GM23248 (cell line): Measurements from ENCODE around the gene HEPN1. TPM values are rescaled to one million over a fixed set of nuclear protein-coding genes. Genes with fewer than 3 reads are reported as not detected.

Experiments used
- DNase-seq: peaks from one replicate; pipeline ENCODE4 v3.0.0-alpha.2; 2015
- H2AFZ ChIP-seq: fragments of 200-600 bp; sonication (generic); 2 replicates; pipeline ENCODE4 v1.6.1; 2016; ENCODE audit warnings: antibody characterized with exemption
- H3F3A ChIP-seq: fragments of 200-600 bp; sonication (generic); 2 replicates; pipeline ENCODE4 v1.6.1; 2016; ENCODE audit warnings: mild to moderate bottlenecking, antibody characterized with exemption, mixed run types; ENCODE audit not compliant: insufficient read depth
- H3K27ac ChIP-seq: fragments of 200-600 bp; sonication (generic); 2 replicates; pipeline ENCODE4 v1.5.1; 2016; ENCODE audit warnings: mild to moderate bottlenecking
- H3K27me3 ChIP-seq: fragments of 200-600 bp; sonication (generic); replicated peaks from 2 replicates; pipeline ENCODE4 v1.6.1; 2016; ENCODE audit warnings: mild to moderate bottlenecking; ENCODE audit not compliant: insufficient read depth
- H3K36me3 ChIP-seq: fragments of 200-600 bp; sonication (generic); 2 replicates; pipeline ENCODE4 v1.6.1; 2016; ENCODE audit warnings: low read depth, mild to moderate bottlenecking
- H3K4me1 ChIP-seq: fragments of 200-600 bp; sonication (generic); 2 replicates; pipeline ENCODE4 v1.6.1; 2016; ENCODE audit warnings: mild to moderate bottlenecking; ENCODE audit not compliant: insufficient read depth
- H3K4me2 ChIP-seq: fragments of 200-600 bp; sonication (generic); one replicate; pipeline ENCODE4 v1.6.1; 2016; ENCODE audit warnings: mild to moderate bottlenecking; ENCODE audit not compliant: unreplicated experiment
- H3K4me3 ChIP-seq: fragments of 200-600 bp; sonication (generic); 2 replicates; pipeline ENCODE4 v1.5.1; 2016; ENCODE audit warnings: mild to moderate bottlenecking
- H3K79me2 ChIP-seq: fragments of 200-600 bp; sonication (generic); 2 replicates; pipeline ENCODE4 v1.6.1; 2016; ENCODE audit warnings: mild to moderate bottlenecking; ENCODE audit not compliant: insufficient read depth
- H3K9ac ChIP-seq: fragments of 200-600 bp; sonication (generic); 2 replicates; pipeline ENCODE4 v1.6.1; 2016; ENCODE audit warnings: mild to moderate bottlenecking
- H3K9me2 ChIP-seq: fragments of 200-600 bp; sonication (generic); 2 replicates; pipeline ENCODE4 v1.6.1; 2016; ENCODE audit warnings: mixed run types, mild to moderate bottlenecking, moderate library complexity; ENCODE audit not compliant: insufficient read depth
- H3K9me3 ChIP-seq: fragments of 200-600 bp; sonication (generic); one replicate; pipeline ENCODE4 v1.6.1; 2017; ENCODE audit warnings: low read depth
- H4K20me1 ChIP-seq: fragments of 200-600 bp; sonication (generic); 2 replicates; pipeline ENCODE4 v1.6.0; 2016; ENCODE audit not compliant: insufficient read depth
- EZH2 ChIP-seq: fragments of 200-600 bp; sonication (generic); IDR thresholded peaks from 2 replicates; pipeline ENCODE4 v1.6.1; 2018; ENCODE audit warnings: antibody characterized with exemption, mild to moderate bottlenecking; ENCODE audit not compliant: insufficient read depth, poor library complexity, severe bottlenecking
- EZH2phosphoT487 ChIP-seq: fragments of 200-600 bp; sonication (generic); IDR thresholded peaks from 2 replicates; pipeline ENCODE4 v1.6.1; 2018; ENCODE audit warnings: antibody characterized with exemption, moderate library complexity, mild to moderate bottlenecking, low read depth; ENCODE audit not compliant: insufficient read depth
- WGBS, 2 experiments: methylation state at CpG; one replicate each; pipeline ENCODE4 v1.1.6; 2015 to 2017; ENCODE audit warnings: low lambda C conversion rate in 2 of 2, low coverage in 1 of 2; ENCODE audit errors: missing lambda C conversion rate in 2 of 2; 5-methylcytosine and 5-hydroxymethylcytosine counted together
- in situ Hi-C: fragments of 300-500 bp; cut with MboI; formaldehyde crosslinking; loops from 2 replicates; pipeline ENCODE4 v1.15.0; 2020
- polyA plus RNA-seq: library from polyadenylated mRNA; unstranded; fragments of >200 nt; fragmentation: Nextera tagmentation; extraction: Ambion mirVana; gene quantifications from 2 replicates; pipeline ENCODE4 v1.2.1, GENCODE V29; 2016
- total RNA-seq: library from RNA; depleted of rRNA; stranded (reverse); fragments of >200 nt; shearing (Covaris generic); gene quantifications from 2 replicates; pipeline ENCODE4 v1.2.3, GENCODE V29; 2014

Gene HEPN1
- total and polyA plus RNA-seq, 2 experiments from 2014 or later = not detected

DNA sequence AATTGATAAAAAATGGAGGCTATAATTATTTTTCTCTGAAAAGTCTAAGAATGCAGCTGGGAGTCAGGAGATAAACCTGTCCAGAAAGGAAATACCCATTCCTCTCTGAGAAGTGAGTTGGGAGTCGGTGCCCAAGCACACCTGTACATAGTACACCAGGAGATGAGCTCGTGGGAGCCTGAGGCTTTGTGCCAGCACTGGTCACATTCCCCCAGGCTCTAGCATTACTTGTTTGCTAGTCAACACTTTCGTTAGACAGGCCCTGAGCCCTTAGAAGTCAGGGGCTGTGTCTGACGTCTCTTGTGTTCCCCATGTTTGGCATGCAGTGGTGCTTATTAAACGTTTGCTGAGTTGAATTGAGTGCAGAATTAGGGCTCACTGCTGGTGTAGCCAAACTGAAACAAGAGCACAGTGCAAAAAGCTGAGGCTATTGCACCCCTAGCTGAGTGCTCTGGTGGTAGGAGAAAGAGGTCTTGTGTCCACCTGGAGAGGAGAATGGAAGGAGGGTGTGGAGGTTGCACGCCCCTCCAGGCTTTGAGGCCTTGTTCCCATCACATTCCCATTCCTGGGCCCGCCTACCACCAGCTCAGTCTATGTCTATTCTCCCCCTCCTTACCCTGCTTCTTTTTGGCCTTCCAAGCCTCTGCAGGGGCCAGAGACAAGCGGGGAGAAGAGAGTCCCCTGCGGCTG, 28.2 kb upstream of the HEPN1 start:
- no peak overlapping the region for H3K9ac ChIP-seq
- H3K9me3 ChIP-seq = no peaks in the 10 kb centered on the region
- WGBS, 2 experiments = 64 to 73% methylated on average over 9 of the region's 9 CpGs
- no peaks in the 10 kb centered on the region for H4K20me1 ChIP-seq
- H3K9me2 ChIP-seq = no peaks in the 10 kb centered on the region
- no peaks in the 10 kb centered on the region; the same call in 1 of the 2 replicates for H3K4me1 ChIP-seq
- H3F3A ChIP-seq = no peaks in the 10 kb centered on the region
- in situ Hi-C loops = no loop called here
- H3K36me3 ChIP-seq = no peaks in the 10 kb centered on the region
- TF ChIP-seq EZH2 (no peak), EZH2phosphoT487 (no peak)
- no peak overlapping the region for H2AFZ ChIP-seq
- H3K4me2 ChIP-seq = no peak overlapping the region
- no peak for DNase-seq
- no peak overlapping the region for H3K4me3 ChIP-seq
- no peaks in the 10 kb centered on the region for H3K27me3 ChIP-seq
- no peaks in the 10 kb centered on the region for H3K79me2 ChIP-seq
- H3K27ac ChIP-seq = no peak overlapping the region

DNA sequence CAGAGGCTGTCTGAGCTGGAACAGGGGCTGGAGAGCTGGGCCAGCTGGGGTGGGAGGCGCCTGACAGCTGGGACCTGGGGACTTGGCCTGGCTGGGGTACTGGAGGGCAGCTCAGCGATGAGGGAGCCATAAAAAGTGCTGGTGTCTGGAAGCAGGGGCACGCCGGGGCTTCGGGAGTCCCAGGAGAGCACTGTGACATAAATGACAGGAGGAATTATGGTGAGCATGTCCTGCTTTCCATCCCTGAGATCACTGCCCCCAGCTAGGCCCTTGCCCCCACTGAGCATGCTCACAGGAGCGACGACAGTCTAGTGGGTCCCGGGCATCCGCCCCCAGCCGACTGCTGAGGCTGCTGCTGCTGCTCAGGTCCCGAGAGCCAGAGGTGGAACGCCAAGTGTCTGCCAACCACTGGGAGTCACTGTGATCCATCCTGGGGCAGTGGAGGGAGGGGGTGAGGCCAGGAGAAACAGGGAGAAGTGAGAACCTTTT, 27.6 kb upstream of the HEPN1 start:
- Histone ChIP-seq H2AFZ (no peak overlapping the region), H3K9me2 (no peaks in the 10 kb centered on the region)

DNA sequence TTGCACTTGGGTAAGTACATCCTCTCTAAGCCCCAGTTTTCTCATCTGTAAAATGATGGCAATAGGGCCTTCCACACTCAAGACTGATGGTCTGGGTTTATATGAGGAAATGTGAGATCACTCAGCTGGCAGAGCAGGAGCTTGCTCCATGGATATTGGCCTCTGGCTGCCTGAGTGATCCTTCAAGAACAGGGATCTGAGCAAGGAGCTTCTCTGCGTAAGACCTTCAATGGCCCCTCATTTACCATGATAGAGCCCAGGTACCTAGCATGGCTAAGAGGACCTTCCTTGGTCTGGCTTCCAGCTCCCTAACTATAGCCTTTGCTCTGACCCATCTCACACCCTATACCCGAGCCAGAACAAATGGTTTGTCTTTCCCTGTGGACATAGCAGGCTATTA, 26.9 kb upstream of the HEPN1 start:
- no peak overlapping the region for H2AFZ ChIP-seq
- TF ChIP-seq EZH2 (no peak), EZH2phosphoT487 (no peak)
- H3K4me2 ChIP-seq = no peak overlapping the region
- WGBS, 2 experiments = 93 to 100% methylated on average over 2 of the region's 2 CpGs
- H3K4me1 ChIP-seq = peaks cover 6% of the 10 kb centered on the region; the same call in 1 of the 2 replicates
- H3K4me3 ChIP-seq = no peak overlapping the region
- H3K9ac ChIP-seq = no peak overlapping the region
- no peaks in the 10 kb centered on the region for H3K79me2 ChIP-seq
- no peaks in the 10 kb centered on the region for H4K20me1 ChIP-seq
- H3K9me2 ChIP-seq = no peaks in the 10 kb centered on the region
- H3F3A ChIP-seq = no peaks in the 10 kb centered on the region; the same call in 1 of the 2 replicates
- no peak for DNase-seq
- no peaks in the 10 kb centered on the region for H3K9me3 ChIP-seq
- H3K27me3 ChIP-seq = no peaks in the 10 kb centered on the region
- H3K36me3 ChIP-seq = no peaks in the 10 kb centered on the region
- in situ Hi-C loops = no loop called here
- H3K27ac ChIP-seq = no peak overlapping the region

More for the DNA sequence above, 27.6 kb upstream of the HEPN1 start:
- Histone ChIP-seq H3K4me3 (no peak overlapping the region), H4K20me1 (no peaks in the 10 kb centered on the region), H3K4me2 (no peak overlapping the region), H3K27me3 (no peaks in the 10 kb centered on the region), H3K4me1 (no peaks in the 10 kb centered on the region; the same call in 1 of the 2 replicates), H3K36me3 (no peaks in the 10 kb centered on the region), H3K79me2 (no peaks in the 10 kb centered on the region), H3K27ac (no peak overlapping the region), H3F3A (no peaks in the 10 kb centered on the region), H3K9ac (no peak overlapping the region), H3K9me3 (no peaks in the 10 kb centered on the region)
- no peak for DNase-seq
- in situ Hi-C loops = no loop called here
- TF ChIP-seq EZH2 = no peak
- TF ChIP-seq EZH2phosphoT487 = no peak
- 41 to 48% methylated on average over 10 to 12 of the region's 12 CpGs for WGBS, 2 experiments

DNA sequence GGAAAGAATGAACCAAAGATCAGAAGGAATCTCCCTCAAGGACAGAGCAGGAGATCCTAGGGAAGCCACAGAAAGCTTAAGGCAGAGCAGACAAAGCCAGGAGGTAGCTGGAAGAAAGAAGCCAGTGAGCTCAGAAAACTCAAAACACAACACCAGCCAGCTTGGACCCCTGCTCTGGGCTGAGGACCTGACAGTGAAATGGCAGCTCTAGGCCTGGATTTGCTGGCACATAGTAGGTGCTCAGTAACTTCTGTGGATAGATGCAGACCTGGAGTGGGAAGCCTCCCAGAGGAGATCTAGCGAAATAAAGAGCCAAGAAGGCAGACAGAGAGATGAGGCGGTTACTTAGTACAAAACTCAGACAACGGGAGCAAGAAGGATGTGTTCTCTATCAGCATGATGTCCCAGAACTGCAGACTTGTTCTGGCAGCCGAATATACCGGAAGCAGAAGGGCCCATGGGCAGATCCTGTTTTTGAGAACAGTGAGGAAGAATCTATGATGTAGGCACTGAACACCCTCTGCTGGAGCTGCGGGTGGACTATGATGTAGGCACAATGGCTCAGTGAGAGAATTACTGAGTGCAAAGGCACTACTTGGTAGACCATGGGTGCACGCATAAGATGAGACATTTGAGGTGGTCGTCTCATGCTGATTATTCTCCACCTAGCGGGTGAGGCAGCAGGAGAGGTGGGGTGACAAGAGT, 26.1 kb upstream of the HEPN1 start:
- DNase-seq = no peak
- no peak overlapping the region for H2AFZ ChIP-seq
- H3K79me2 ChIP-seq = no peaks in the 10 kb centered on the region
- in situ Hi-C loops = no loop called here
- no peak for TF ChIP-seq EZH2
- no peak for TF ChIP-seq EZH2phosphoT487
- no peaks in the 10 kb centered on the region for H3K36me3 ChIP-seq
- H3K9me3 ChIP-seq = no peaks in the 10 kb centered on the region
- no peaks in the 10 kb centered on the region for H3K27me3 ChIP-seq
- H3K9me2 ChIP-seq = no peaks in the 10 kb centered on the region
- H3K27ac ChIP-seq = no peak overlapping the region
- peaks cover 13% of the 10 kb centered on the region for H3K4me1 ChIP-seq
- peaks cover 7% of the 10 kb centered on the region for H3F3A ChIP-seq
- no peak overlapping the region for H3K4me2 ChIP-seq
- no peaks in the 10 kb centered on the region for H4K20me1 ChIP-seq
- no peak overlapping the region for H3K4me3 ChIP-seq
- WGBS, 2 experiments = 90 to 91% methylated on average over 9 of the region's 9 CpGs
- no peak overlapping the region for H3K9ac ChIP-seq
